PC-9 (cell line): Measurements from ENCODE around the gene PRKG1. TPM values are rescaled to one million over a fixed set of nuclear protein-coding genes. Genes with fewer than 3 reads are reported as not detected.

ENCODE experiments used
- BruUV-seq: library from RNA; stranded (reverse); fragments of 400-500 nt; replicated peaks from 2 replicates; lab custom pipeline; 2021; lab: Mats Ljungman, UMichigan
- CTCF ChIA-PET: fragments of 300-600 bp; sonication (Branson Sonifier 250); formaldehyde crosslinking; loops from one replicate; lab custom pipeline; 2022; ENCODE audit warnings: antibody characterized with exemption; lab: Charles Lee
- POLR2A ChIA-PET: fragments of 300-600 bp; sonication (Branson Sonifier 250); formaldehyde crosslinking; loops from one replicate; lab custom pipeline; 2022; ENCODE audit warnings: antibody characterized with exemption; ENCODE audit not compliant: unreplicated experiment; lab: Charles Lee
- DNase-seq, 2 experiments: peaks; one replicate each; pipeline versions ENCODE4 v3.0.0 to v3.0.0-alpha.2; 2015 to 2022; ENCODE audit warnings: mixed read lengths in 1 of 2
- H2AFZ ChIP-seq: fragments of 200-600 bp; sonication (generic); 2 replicates; pipeline ENCODE4 v1.8.1; 2017; ENCODE audit warnings: antibody characterized with exemption
- H3F3A ChIP-seq: fragments of 200-600 bp; sonication (generic); 2 replicates; pipeline ENCODE4 v1.8.1; 2017; ENCODE audit warnings: antibody characterized with exemption, mild to moderate bottlenecking, low read depth; ENCODE audit not compliant: insufficient read depth
- H3K27ac ChIP-seq: fragments of 200-600 bp; sonication (generic); 2 replicates; pipeline ENCODE4 v1.6.1; 2016; ENCODE audit warnings: mixed run types
- H3K27me3 ChIP-seq: fragments of 200-600 bp; sonication (generic); 2 replicates; pipeline ENCODE4 v1.6.1; 2016; ENCODE audit warnings: low read depth, mixed run types; ENCODE audit not compliant: insufficient read depth
- H3K36me3 ChIP-seq: fragments of 200-600 bp; sonication (generic); 2 replicates; pipeline ENCODE4 v1.6.1; 2016; ENCODE audit warnings: low read depth, mixed run types
- H3K4me1 ChIP-seq: fragments of 200-600 bp; sonication (generic); replicated peaks from 2 replicates; pipeline ENCODE4 v1.6.1; 2016; ENCODE audit warnings: mixed run types; ENCODE audit not compliant: insufficient read depth
- H3K4me2 ChIP-seq: fragments of 200-600 bp; sonication (generic); 2 replicates; pipeline ENCODE4 v1.6.1; 2017; ENCODE audit warnings: mixed run types
- H3K4me3 ChIP-seq: fragments of 200-600 bp; sonication (generic); 2 replicates; pipeline ENCODE4 v1.6.1; 2016; ENCODE audit warnings: mixed run types
- H3K79me2 ChIP-seq: fragments of 200-600 bp; sonication (generic); 2 replicates; pipeline ENCODE4 v1.6.1; 2017; ENCODE audit warnings: low read depth, mixed run types
- H3K9me2 ChIP-seq: fragments of 200-600 bp; sonication (generic); 2 replicates; pipeline ENCODE4 v1.8.1; 2017; ENCODE audit warnings: mild to moderate bottlenecking; ENCODE audit not compliant: insufficient read depth
- H3K9me3 ChIP-seq: fragments of 200-600 bp; sonication (generic); 2 replicates; pipeline ENCODE4 v1.8.1; 2016; ENCODE audit warnings: low read depth; ENCODE audit not compliant: insufficient read depth
- H4K20me1 ChIP-seq: fragments of 200-600 bp; sonication (generic); 2 replicates; pipeline ENCODE4 v1.8.1; 2017; ENCODE audit not compliant: insufficient read depth
- CTCF ChIP-seq: fragments of 200-600 bp; sonication (generic); conservative IDR thresholded peaks from 2 replicates; pipeline ENCODE4 v1.6.1; 2017; ENCODE audit warnings: mixed run types, antibody characterized with exemption, mild to moderate bottlenecking, moderate library complexity
- EZH2 ChIP-seq: fragments of 200-600 bp; sonication (generic); IDR thresholded peaks from 2 replicates; pipeline ENCODE4 v1.8.0; 2017; ENCODE audit warnings: antibody characterized with exemption, low read depth
- intact Hi-C: fragments of 100-400 bp; cut with micrococcal nuclease; formaldehyde crosslinking; loops from one replicate; pipeline ENCODE4 v1.10.0; 2022; ENCODE audit not compliant: unreplicated experiment
- total RNA-seq: library from RNA; stranded (reverse); gene quantifications from 2 replicates; pipeline ENCODE4 v1.2.3, GENCODE V29; 2021

Gene PRKG1
- total RNA-seq, 1 experiment from 2014 or later, result 0.70 TPM

GRCh38 chr10:51076299-51076841, 2.1 kb downstream of the PRKG1 start:
- Histone ChIP-seq H3K4me3 (no peak overlapping the region), H3K9me3 (no peaks in the 10 kb centered on the region), H3K79me2 (no peaks in the 10 kb centered on the region), H3K4me2 (no peak overlapping the region), H3F3A (no peaks in the 10 kb centered on the region), H3K4me1 (no peaks in the 10 kb centered on the region), H3K27me3 (peaks cover 17% of the 10 kb centered on the region), H3K27ac (no peak overlapping the region), H3K36me3 (no peaks in the 10 kb centered on the region), H2AFZ (no peak overlapping the region), H3K9me2 (no peaks in the 10 kb centered on the region), H4K20me1 (no peaks in the 10 kb centered on the region)
- CTCF ChIA-PET, result no interaction called here
- intact Hi-C loops, result no loop called here
- TF ChIP-seq EZH2 (no peak), CTCF (no peak)
- POLR2A ChIA-PET, result no interaction called here
- BruUV-seq, result no TSS peak
- DNase-seq, result no peak

- Histone ChIP-seq H3K4me1 (no peaks in the 10 kb centered on the region), H3F3A (no peaks in the 10 kb centered on the region), H3K36me3 (no peaks in the 10 kb centered on the region), H3K27ac (no peak overlapping the region), H3K4me2 (no peak overlapping the region), H3K4me3 (no peak overlapping the region), H3K9me3 (no peaks in the 10 kb centered on the region), H3K79me2 (no peaks in the 10 kb centered on the region), H2AFZ (no peak overlapping the region), H3K27me3 (peaks cover 17% of the 10 kb centered on the region), H4K20me1 (no peaks in the 10 kb centered on the region), H3K9me2 (no peaks in the 10 kb centered on the region)
- DNase-seq, result no peak
- BruUV-seq, result no TSS peak
- no peak for TF ChIP-seq CTCF
- no peak for TF ChIP-seq EZH2
- intact Hi-C loops, result no loop called here
- POLR2A ChIA-PET, result no interaction called here
- CTCF ChIA-PET, result no interaction called here
These were observed 2.8 kb downstream of the PRKG1 start for GRCh38 chr10:51077074-51077473.

- no TSS peak for BruUV-seq
- H3K4me1 ChIP-seq, result no peaks in the 10 kb centered on the region
- no peak overlapping the region for H3K4me2 ChIP-seq
- H3K9me2 ChIP-seq, result no peaks in the 10 kb centered on the region
- H3K27ac ChIP-seq, result no peak overlapping the region
- no peaks in the 10 kb centered on the region for H3K79me2 ChIP-seq
- no peak for DNase-seq
- no peaks in the 10 kb centered on the region for H3K9me3 ChIP-seq
- intact Hi-C loops, result no loop called here
- no peak overlapping the region for H2AFZ ChIP-seq
- H3K4me3 ChIP-seq, result no peak overlapping the region
- no peaks in the 10 kb centered on the region for H3F3A ChIP-seq
- H3K36me3 ChIP-seq, result no peaks in the 10 kb centered on the region
- peaks cover 17% of the 10 kb centered on the region for H3K27me3 ChIP-seq
- no peak for TF ChIP-seq CTCF
- no peak for TF ChIP-seq EZH2
- ChIA-PET POLR2A (no interaction called here), CTCF (no interaction called here)
- no peaks in the 10 kb centered on the region for H4K20me1 ChIP-seq
These were observed 3.2 kb downstream of the PRKG1 start for GRCh38 chr10:51077507-51077906.
